ENCODE data around the gene TRAPPC10.

TRAPPC10 gene

GRCh38 chr21:44002511-44002910 lies 9.6 kb upstream of the TRAPPC10 start:
- DNase-seq (ENCODE audit: low read depth in 2 of 2) = no peak

- DNase-seq (ENCODE audit: low read depth in 2 of 2) = no peak
Measured at GRCh38 chr21:44003307-44003966, 8.7 kb upstream of the TRAPPC10 start.

DNA sequence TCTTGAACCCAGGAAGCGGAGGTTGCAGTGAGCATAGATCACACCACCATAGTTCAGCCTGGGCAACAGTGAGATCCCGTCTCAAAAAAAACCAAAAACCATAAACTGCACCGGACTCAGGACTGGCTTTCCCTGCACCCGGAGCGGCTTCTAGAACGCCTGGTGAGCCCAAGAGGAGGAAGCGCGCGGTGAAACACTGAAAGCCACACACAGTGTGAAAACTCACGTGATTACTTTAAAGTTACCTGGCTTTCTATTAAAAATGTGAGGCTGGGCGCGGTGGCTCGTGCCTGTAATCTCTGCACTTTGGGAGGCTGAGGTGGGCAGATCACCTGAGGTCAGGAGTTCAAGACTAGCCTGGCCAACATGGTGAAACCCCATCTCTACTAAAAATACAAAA lies 7.0 kb upstream of the TRAPPC10 start:
- no peak for DNase-seq (ENCODE audit: low read depth in 2 of 2)

GRCh38 chr21:44005593-44005992 lies 6.5 kb upstream of the TRAPPC10 start:
- DNase-seq (ENCODE audit: low read depth in 2 of 2) = no peak

GRCh38 chr21:44006017-44006619 lies 6.0 kb upstream of the TRAPPC10 start:
- DNase-seq (ENCODE audit: low read depth in 2 of 2) = no peak

DNA sequence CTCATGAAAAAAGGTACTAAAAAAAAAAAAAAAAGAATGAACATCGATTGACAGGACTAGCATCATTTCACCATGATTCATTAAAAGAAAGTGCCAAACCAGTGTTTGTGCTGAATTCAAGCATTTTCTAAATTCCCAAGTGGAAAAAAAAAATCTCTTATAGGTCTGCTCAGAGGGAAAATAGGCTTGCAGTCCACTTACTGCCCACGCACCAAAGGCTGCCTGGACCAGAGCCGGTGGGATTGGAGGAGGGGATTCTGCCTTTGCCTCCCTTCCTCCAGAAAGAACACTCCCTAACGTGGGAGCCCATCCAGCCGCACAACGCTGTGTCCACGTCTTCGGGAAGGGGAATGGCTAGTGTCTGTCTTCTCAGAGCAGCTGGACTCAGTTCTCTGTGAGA lies 5.5 kb upstream of the TRAPPC10 start:
- no peak for DNase-seq (ENCODE audit: low read depth in 2 of 2)

DNA sequence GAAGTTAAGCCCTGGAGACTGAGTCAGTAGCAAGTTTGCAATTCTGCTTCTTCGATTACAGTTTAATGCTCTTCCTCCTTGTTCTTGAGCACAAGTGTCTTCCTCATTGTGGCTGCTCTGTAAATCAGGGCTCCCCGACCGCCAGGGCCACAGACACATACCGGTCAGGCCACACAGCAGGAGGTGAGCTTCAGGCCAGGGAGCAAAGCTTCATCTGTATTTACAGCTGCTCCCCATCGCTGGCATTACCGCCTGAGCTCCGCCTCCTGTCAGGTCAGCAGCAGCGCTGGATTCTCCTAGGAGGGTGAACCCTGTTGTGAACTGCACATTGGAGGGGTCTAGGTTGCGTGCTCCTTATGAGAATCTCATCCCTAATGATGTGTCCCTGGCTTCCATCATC lies 1.7 kb upstream of the TRAPPC10 start:
- DNase-seq (ENCODE audit: low read depth in 2 of 2) = no peak

- no peak for DNase-seq (ENCODE audit: low read depth in 2 of 2)
Measured at GRCh38 chr21:44011123-44011522, 986 bp upstream of the TRAPPC10 start.

- DNase-seq (ENCODE audit: low read depth in 2 of 2) = peak; percentile 71 to 84
Measured at GRCh38 chr21:44012474-44013379, 618 bp downstream of the TRAPPC10 start.

DNA sequence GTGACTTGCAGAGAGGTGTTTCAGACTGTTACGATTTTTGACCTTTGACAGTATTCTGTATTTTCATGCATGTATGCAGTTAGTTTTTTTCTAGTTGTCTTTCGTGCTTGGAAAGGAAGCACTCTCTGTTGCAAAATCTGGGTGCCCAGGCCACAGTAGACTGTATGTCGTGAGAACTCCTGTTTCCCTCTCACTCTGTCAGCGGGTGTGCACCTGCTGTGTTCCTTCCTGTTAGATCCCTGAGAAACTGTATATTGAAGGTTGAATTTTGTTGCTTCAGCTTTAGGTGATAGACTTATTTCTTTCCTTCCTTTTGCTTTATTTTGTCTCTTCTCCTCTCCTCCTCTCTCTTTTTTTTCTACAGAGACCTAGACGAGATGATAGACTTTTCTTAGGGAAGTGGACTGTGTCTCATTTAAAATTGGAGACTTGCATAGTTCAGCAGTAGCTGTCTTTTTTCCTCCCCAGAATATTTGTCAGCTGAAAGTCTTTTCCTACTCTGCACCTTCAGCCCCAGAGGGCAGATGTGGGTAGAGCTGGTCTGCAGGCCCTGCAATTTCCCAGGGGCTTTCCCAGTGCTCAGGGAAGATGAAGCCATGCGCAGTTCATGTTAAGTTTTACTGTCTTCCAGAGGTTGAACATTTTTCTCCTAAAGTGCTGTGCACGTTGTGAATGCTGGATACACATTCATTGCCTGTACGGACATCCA lies 1.4 kb downstream of the TRAPPC10 start:
- no peak for DNase-seq (ENCODE audit: low read depth in 2 of 2)

- no peak for DNase-seq (ENCODE audit: low read depth in 2 of 2)
Measured at GRCh38 chr21:44017601-44018000, 5.5 kb downstream of the TRAPPC10 start.

DNA sequence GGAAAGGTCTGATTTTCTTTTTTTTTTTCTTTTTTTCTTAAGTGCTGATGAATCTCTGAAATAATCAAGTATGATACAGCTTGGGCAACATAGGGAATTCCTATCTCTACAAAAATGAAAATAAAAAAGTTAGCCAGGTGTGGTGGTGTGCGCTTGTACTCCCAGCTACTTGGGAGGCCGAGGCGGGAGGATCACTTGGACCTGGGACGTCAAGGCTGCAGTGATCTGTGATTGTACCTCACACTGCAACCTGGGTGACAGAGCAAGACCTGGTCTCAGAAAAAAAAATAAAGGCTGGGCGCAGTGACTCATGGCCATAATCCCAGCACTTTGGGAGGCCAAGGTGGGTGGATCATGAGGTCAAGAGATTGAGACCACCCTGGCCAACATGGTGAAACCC lies 6.0 kb downstream of the TRAPPC10 start:
- DNase-seq (ENCODE audit: low read depth in 2 of 2) = no peak

GRCh38 chr21:44018813-44019567 lies 6.9 kb downstream of the TRAPPC10 start:
- DNase-seq (ENCODE audit: low read depth in 2 of 2) = no peak

DNA sequence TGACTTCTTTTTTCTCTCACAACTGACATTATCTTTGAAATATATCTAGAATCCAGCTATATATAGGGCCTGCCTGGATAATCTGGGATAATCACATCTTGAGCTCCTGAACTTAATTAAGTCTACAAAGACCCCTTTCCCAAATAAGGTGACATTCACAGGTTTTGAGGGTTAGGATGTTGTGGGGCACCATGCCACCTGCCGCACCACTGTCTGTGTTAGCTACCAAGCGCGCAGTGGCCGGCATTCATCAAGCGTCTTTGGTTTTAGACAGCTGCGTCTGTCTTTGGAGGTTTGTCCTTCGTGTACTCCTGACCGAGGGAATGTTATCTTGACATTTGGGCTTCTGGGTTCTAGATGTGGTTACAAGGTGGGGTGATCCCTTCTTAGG lies 7.5 kb downstream of the TRAPPC10 start:
- DNase-seq (ENCODE audit: low read depth in 2 of 2) = no peak

- DNase-seq (ENCODE audit: low read depth in 2 of 2) = no peak
Measured at GRCh38 chr21:44020551-44020950, 8.4 kb downstream of the TRAPPC10 start.

DNA sequence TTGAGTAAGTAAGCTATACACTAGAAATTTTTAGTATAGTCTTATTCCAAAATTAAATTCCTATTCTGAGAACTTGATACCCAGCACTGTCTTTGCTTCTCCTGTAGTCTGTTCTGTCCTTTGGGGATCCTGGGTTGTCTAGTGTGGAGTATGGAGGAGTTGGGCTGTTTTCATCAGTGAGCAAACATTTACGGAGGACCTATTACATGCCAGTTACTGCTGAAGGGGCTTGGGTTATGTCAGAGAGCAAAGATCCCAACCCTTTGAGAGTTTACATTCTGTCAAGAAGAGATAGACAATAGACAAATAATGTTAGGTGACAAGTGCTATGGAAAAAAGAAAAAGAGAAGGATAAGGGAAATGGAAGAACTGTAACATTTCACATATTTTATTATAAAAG lies 9.0 kb downstream of the TRAPPC10 start:
- DNase-seq (ENCODE audit: low read depth in 2 of 2) = no peak

- DNase-seq (ENCODE audit: low read depth in 2 of 2) = no peak
Measured at GRCh38 chr21:44024257-44024656, 12.1 kb downstream of the TRAPPC10 start.

DNA sequence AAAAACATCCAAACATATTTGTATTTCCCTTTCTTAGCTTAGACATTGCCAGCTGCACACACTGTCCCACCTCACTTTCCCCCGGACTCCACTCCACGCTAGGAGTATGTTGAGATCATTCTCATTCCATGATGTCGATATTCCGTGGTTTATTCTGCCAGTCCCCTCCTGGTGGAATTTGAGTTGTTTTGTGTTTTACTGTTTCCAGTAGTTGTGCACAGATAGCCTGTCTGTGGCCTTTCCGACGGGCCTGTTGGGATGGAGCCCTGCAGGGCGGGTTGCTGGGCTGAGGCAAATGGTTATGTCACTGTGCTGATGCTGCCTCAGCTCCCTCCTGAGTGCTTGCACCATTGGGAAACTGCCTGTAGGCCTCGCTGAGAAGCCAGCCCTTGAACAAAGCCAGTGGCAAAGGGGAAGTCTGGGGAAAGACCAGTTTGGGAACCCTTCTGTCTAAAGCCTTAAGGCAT lies 12.8 kb downstream of the TRAPPC10 start:
- no peak for DNase-seq (ENCODE audit: low read depth in 2 of 2)

DNA sequence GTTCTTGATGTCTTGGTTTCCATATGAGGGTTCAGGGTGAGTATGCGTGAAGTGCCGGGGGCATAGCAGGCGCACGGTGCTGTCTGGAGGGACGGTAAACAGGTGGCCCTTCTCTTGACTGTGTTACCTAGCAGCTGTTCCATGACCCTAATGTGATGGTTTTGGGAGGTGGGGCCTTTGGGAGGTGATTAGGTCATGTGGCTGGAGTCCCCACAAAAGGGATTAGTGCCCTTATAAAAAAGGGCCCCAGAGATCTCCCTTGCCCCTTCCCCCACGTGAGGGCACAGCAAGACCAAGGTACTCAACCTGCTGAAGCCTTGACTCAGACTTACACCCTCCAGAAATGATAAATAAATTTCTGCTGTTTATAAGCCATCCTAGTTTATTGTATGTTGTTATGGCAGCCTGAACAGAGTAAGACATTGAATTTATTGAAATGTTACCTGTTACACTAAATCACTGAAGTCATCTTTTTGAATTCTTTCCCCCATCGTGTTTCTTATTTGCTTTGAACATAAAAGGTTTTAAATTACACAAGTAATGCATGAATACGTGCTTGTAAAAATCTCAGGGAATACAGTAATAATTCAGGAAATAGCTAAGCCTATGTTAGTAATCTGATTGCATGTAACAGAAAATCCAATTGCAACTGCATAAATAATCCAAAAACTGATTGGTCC lies 15.6 kb downstream of the TRAPPC10 start:
- DNase-seq (ENCODE audit: low read depth in 2 of 2) = no peak

DNA sequence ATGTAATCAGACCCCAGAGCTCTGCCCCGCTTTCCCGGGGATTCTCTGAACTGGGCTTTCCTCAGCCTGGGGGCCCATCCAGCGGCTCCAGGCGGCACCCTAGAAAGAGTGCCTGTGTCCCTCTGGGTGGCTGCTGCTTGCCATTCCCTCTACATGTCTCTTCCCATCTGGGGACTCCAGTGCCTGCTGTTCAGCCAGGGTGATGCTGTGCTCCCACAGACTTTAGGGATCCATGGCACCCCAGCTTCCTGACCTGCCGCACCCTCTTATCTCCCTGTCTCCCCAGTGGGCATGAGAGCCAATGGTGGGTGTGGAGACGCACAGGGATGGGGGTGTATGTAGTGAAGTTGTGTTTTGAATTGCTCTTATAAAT lies 16.2 kb downstream of the TRAPPC10 start:
- no peak for DNase-seq (ENCODE audit: low read depth in 2 of 2)

Data from stimulated activated CD4-positive, alpha-beta T cell treated with anti-CD3 and anti-CD28 coated beads, Interleukin-15, amount 100 ng/mL, for 48 hours (primary cell).